WTC11 (cell line): Measurements from ENCODE around the gene MDN1. TPM values are rescaled to one million over a fixed set of nuclear protein-coding genes. Genes with fewer than 3 reads are reported as not detected.
"Not testable (repeated sequence)": the region's sequence is repeated elsewhere in the genome, so short reads cannot be mapped to it uniquely, and the experiment has no call there.

Experiments
- ATAC-seq: fragments of 200-7000 bp; cut with Tn5 transposase; 2 replicates; pipeline ENCODE4 v1.10.0; 2021; ENCODE audit warnings: mild to moderate bottlenecking, moderate library complexity
- CTCF ChIA-PET: fragments of 300-600 bp; sonication (Branson Sonifier 250); formaldehyde crosslinking; loops from one replicate; lab custom pipeline; 2021; ENCODE audit warnings: antibody characterized with exemption; lab: Charles Lee
- POLR2A ChIA-PET: fragments of 350-600 bp; sonication (Branson Sonifier 250); formaldehyde crosslinking; loops from one replicate; lab custom pipeline; 2021; ENCODE audit warnings: antibody characterized with exemption; lab: Charles Lee
- DNase-seq: peaks from one replicate; pipeline ENCODE4 v3.0.0; 2021; ENCODE audit warnings: low spot score
- H3K27ac Mint-ChIP-seq: 2 replicates; pipeline ENCODE4 v1.8.0; 2021; ENCODE audit warnings: mixed read lengths
- H3K27me3 Mint-ChIP-seq: 2 replicates; pipeline ENCODE4 v1.8.0; 2021; ENCODE audit warnings: low read depth, mild to moderate bottlenecking, moderate library complexity, mixed read lengths
- H3K36me3 Mint-ChIP-seq: 2 replicates; pipeline ENCODE4 v1.8.0; 2021; ENCODE audit warnings: mixed read lengths
- H3K4me1 Mint-ChIP-seq: 2 replicates; pipeline ENCODE4 v1.8.0; 2022; ENCODE audit warnings: mixed read lengths
- H3K4me3 Mint-ChIP-seq: 2 replicates; pipeline ENCODE4 v1.8.0; 2021; ENCODE audit warnings: mild to moderate bottlenecking, moderate library complexity, mixed read lengths
- H3K9me3 Mint-ChIP-seq: 2 replicates; pipeline ENCODE4 v1.8.0; 2021; ENCODE audit warnings: mixed read lengths
- AR ChIP-seq: fragments of 250-450 bp; sonication (Bioruptor Pico); IDR thresholded peaks from 2 replicates; pipeline ENCODE4 v1.9.0; 2021; ENCODE audit warnings: mild to moderate bottlenecking
- ATF1 ChIP-seq: sonication (generic); formaldehyde crosslinking; IDR thresholded peaks from 2 replicates; pipeline ENCODE4 v1.8.1; 2023; ENCODE audit warnings: mild to moderate bottlenecking, moderate library complexity, missing genetic modification reagents
- ATF6 ChIP-seq: sonication (generic); formaldehyde crosslinking; IDR thresholded peaks from 2 replicates; pipeline ENCODE4 v1.8.1; 2023; ENCODE audit warnings: mild to moderate bottlenecking, missing genetic modification reagents
- ERG ChIP-seq: fragments of 250-450 bp; sonication (Bioruptor Pico); IDR thresholded peaks from 2 replicates; pipeline ENCODE4 v1.8.0; 2021; ENCODE audit warnings: mild to moderate bottlenecking
- FOXP1 ChIP-seq: sonication (generic); formaldehyde crosslinking; IDR thresholded peaks from 2 replicates; pipeline ENCODE4 v1.8.0; 2022; ENCODE audit warnings: missing genetic modification reagents, mild to moderate bottlenecking, moderate library complexity, borderline replicate concordance
- HMGA2 ChIP-seq: fragments of 250-450 bp; sonication (Bioruptor Pico); IDR thresholded peaks from 2 replicates; pipeline ENCODE4 v1.4.0; 2021; ENCODE audit warnings: mild to moderate bottlenecking, moderate library complexity
- JAZF1 ChIP-seq: fragments of 250-450 bp; sonication (Bioruptor Pico); IDR thresholded peaks from 2 replicates; pipeline ENCODE4 v1.9.0; 2021; ENCODE audit warnings: moderate library complexity, mild to moderate bottlenecking, inconsistent platforms
- MXD4 ChIP-seq: fragments of 250-450 bp; sonication (Bioruptor Pico); IDR thresholded peaks from 2 replicates; pipeline ENCODE4 v1.8.0; 2021; ENCODE audit warnings: mild to moderate bottlenecking, moderate library complexity, borderline replicate concordance
- NFATC4 ChIP-seq: fragments of 250-450 bp; sonication (Bioruptor Pico); IDR thresholded peaks from 2 replicates; pipeline ENCODE4 v1.9.0; 2021; ENCODE audit warnings: mild to moderate bottlenecking
- SOX15 ChIP-seq: fragments of 250-450 bp; sonication (Bioruptor Pico); IDR thresholded peaks from 2 replicates; pipeline ENCODE4 v1.9.0; 2021; ENCODE audit warnings: mild to moderate bottlenecking
- TEAD1 ChIP-seq: sonication (generic); formaldehyde crosslinking; IDR thresholded peaks from 2 replicates; pipeline ENCODE4 v1.8.0; 2022; ENCODE audit warnings: mild to moderate bottlenecking, missing genetic modification reagents
- ZMAT4 ChIP-seq: fragments of 250-450 bp; sonication (Bioruptor Pico); IDR thresholded peaks from 2 replicates; pipeline ENCODE4 v1.9.0; 2021; ENCODE audit warnings: mild to moderate bottlenecking
- ZNF138 ChIP-seq: sonication (generic); formaldehyde crosslinking; conservative IDR thresholded peaks from 2 replicates; pipeline ENCODE4 v1.8.1; 2022; ENCODE audit warnings: mild to moderate bottlenecking, moderate library complexity, missing genetic modification reagents
- ZNF396 ChIP-seq: fragments of 250-450 bp; sonication (Bioruptor Pico); IDR thresholded peaks from 2 replicates; pipeline ENCODE4 v1.8.0; 2021; ENCODE audit warnings: mild to moderate bottlenecking, moderate library complexity, borderline replicate concordance
- ZNF423 ChIP-seq: fragments of 250-450 bp; sonication (Bioruptor Pico); IDR thresholded peaks from 2 replicates; pipeline ENCODE4 v2.1.2; 2022; ENCODE audit warnings: mild to moderate bottlenecking, moderate library complexity
- ZNF512 ChIP-seq: sonication (generic); formaldehyde crosslinking; IDR thresholded peaks from 2 replicates; pipeline ENCODE4 v1.8.1; 2022; ENCODE audit warnings: missing genetic modification reagents, borderline replicate concordance
- total RNA-seq: library from RNA; stranded (reverse); gene quantifications from 3 replicates; pipeline ENCODE4 v1.2.3, GENCODE V29; 2021
- TF ChIP-seq, protein P1 (sequence below): sonication (generic); formaldehyde crosslinking; IDR thresholded peaks from 2 replicates; pipeline ENCODE4 v1.8.0; 2022; ENCODE audit warnings: mild to moderate bottlenecking, missing genetic modification reagents
- TF ChIP-seq, protein P2 (sequence below): sonication (generic); formaldehyde crosslinking; IDR thresholded peaks from 2 replicates; pipeline ENCODE4 v1.8.1; 2022; ENCODE audit warnings: mild to moderate bottlenecking, moderate library complexity, missing genetic modification reagents

MDN1 gene
- total RNA-seq, 1 experiment from 2014 or later = 195 TPM

DNA sequence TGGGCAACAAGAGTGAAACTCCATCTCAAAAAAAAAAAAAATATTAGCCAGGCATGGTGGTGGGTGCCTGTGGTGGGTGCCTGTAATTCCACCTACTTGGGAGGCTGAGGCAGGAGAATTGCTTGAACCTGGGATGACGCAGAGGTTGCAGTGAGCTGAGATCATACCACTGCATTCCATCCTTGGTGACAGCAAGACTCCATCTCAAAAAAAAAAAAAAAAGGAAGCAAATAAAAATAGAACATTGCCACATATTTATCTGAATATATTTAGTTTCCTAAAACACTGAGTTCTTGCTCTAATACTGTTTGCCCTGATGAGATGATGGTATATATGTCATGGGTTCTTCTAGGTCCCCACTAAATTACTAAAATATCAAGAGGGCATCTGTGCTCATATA is 38.4 kb upstream of the MDN1 start:
- TF ChIP-seq JAZF1 (CRISPR knock-in tag) (no peak), ZNF423 (no peak)
- TF ChIP-seq, all 79 proteins: peak for 0
- Mint-ChIP-seq H3K36me3 (peaks cover 74% of the 10 kb centered on the region), H3K27ac (no peak overlapping the region), H3K4me1 (no peaks in the 10 kb centered on the region), H3K4me3 (no peak overlapping the region), H3K9me3 (no peaks in the 10 kb centered on the region), H3K27me3 (no peaks in the 10 kb centered on the region)
- POLR2A ChIA-PET = no interaction called here
- DNase-seq = no peak
- no peak for ATAC-seq
- CTCF ChIA-PET = no interaction called here

DNA sequence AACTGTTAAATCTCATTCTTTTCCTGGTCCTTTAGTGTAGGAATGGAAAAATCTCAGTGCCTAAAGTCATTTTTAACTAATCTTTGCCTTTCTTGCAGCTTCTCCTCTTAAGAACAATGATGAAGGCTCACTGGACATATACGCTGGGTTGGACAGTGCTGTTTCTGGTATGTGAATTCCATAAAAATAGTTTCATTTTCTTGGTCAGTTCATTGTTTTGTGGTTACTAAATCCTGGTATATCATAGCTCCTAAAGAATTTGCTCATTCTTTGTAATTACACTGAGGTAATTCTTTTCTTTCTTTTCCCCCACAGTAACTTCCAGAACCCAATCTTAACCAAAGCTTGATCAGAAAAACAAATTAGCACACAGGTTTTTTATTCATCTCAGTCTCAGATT is 33.5 kb upstream of the MDN1 start:
- ChIA-PET POLR2A (no interaction called here), CTCF (interaction anchor here (0.6 to 0.7 kb wide), 2 partner anchors 76 to 1853 kb away, joined by 3 to 4 read pairs; no protein-coding TSS in a partner anchor)
- no peak for ATAC-seq
- Mint-ChIP-seq H3K27ac (peak overlapping the region; percentile 86), H3K4me1 (no peaks in the 10 kb centered on the region), H3K9me3 (no peaks in the 10 kb centered on the region), H3K36me3 (peaks cover 58% of the 10 kb centered on the region), H3K4me3 (no peak overlapping the region), H3K27me3 (no peaks in the 10 kb centered on the region)
- no peak for DNase-seq
- TF ChIP-seq ZNF512 (CRISPR knock-in tag) = no peak
- TF ChIP-seq ZNF396 (CRISPR knock-in tag) = no peak
- no peak for TF ChIP-seq NFATC4 (CRISPR knock-in tag)
- TF ChIP-seq AR (CRISPR knock-in tag) = no peak
- TF ChIP-seq, protein P1, sequence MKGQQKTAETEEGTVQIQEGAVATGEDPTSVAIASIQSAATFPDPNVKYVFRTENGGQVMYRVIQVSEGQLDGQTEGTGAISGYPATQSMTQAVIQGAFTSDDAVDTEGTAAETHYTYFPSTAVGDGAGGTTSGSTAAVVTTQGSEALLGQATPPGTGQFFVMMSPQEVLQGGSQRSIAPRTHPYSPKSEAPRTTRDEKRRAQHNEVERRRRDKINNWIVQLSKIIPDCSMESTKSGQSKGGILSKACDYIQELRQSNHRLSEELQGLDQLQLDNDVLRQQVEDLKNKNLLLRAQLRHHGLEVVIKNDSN = no peak
- TF ChIP-seq, protein P2, sequence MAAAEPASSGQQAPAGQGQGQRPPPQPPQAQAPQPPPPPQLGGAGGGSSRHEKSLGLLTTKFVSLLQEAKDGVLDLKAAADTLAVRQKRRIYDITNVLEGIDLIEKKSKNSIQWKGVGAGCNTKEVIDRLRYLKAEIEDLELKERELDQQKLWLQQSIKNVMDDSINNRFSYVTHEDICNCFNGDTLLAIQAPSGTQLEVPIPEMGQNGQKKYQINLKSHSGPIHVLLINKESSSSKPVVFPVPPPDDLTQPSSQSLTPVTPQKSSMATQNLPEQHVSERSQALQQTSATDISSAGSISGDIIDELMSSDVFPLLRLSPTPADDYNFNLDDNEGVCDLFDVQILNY (CRISPR knock-in tag) = no peak
- no peak for TF ChIP-seq SOX15 (CRISPR knock-in tag)
- no peak for TF ChIP-seq MXD4
- no peak for TF ChIP-seq ZMAT4 (CRISPR knock-in tag)
- no peak for TF ChIP-seq HMGA2 (CRISPR knock-in tag)
- TF ChIP-seq ATF6 (CRISPR knock-in tag) = no peak
- no peak for TF ChIP-seq ZNF138 (CRISPR knock-in tag)
- TF ChIP-seq FOXP1 (CRISPR knock-in tag) = no peak
- TF ChIP-seq TEAD1 = no peak
- no peak for TF ChIP-seq ATF1 (CRISPR knock-in tag)
- TF ChIP-seq ERG (CRISPR knock-in tag) = no peak

DNA sequence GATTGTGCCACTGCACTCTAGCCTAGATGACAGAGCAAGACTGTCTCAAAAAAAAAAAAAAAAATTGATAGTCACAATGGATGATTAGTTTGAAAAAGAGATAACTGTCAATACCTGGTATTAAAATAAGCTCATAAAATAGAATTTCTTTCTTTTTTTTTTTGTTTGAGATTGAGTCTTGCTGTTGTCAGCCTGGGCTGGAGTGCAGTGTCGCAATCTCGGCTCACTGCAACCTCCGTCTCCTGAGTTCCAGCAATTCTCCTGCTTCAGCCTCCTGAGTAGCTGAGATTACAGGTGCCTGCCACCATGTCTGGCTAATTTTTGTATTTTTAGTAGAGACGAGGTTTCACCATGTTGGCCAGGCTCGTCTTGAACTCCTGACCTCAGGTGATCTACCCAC is 27.9 kb upstream of the MDN1 start:
- H3K36me3 Mint-ChIP-seq = peaks cover 26% of the 10 kb centered on the region
- POLR2A ChIA-PET, DNase-seq, ATAC-seq, H3K4me1 Mint-ChIP-seq, H3K4me3 Mint-ChIP-seq, CTCF ChIA-PET, H3K27me3 Mint-ChIP-seq, H3K27ac Mint-ChIP-seq, H3K9me3 Mint-ChIP-seq: not testable (repeated sequence)
